ENCODE results near the gene ANXA2.
"Not testable (repeated sequence)": the region's sequence is repeated elsewhere in the genome, so short reads cannot be mapped to it uniquely, and the experiment has no call there.

ANXA2 gene

DNA sequence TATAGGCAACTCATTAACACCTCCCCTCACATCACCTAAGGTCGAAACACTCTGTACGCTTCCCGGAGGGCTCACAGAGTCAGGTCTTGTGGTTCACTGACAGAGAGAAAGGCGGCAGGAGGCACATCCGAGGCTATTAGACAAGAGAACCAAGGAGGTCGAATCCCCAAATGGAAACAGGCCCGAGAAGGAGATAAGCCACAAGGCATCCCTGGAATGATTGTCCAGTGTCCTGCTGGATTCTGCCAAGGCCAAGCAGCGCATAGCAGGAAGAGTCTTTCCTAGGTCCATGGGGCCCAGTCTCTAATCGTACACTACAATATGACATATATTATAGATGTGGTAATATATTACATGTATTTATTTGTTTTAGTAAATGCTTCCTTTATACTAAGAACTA is 58.5 kb downstream of the ANXA2 start:
- FAIRE-seq = no peak

DNA sequence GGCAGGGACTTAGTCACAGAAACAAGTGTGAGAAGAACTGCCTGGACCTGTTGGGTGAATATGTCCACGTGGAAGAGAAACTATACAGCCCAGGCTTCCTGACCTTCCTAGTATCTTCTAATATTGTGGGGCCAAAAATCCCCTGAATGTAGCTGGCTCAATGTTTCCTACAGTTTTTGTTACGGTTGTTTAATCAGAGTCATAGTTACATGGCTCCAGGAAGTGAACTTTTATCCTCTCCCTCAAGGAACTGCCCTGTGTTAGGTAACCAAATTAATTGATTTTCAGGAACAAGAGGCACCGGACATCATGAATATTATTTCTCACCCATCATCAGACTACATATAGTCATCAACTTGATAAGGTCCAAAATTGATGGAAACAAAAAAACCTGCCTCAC is 59.0 kb downstream of the ANXA2 start:
- no peak for FAIRE-seq

DNA sequence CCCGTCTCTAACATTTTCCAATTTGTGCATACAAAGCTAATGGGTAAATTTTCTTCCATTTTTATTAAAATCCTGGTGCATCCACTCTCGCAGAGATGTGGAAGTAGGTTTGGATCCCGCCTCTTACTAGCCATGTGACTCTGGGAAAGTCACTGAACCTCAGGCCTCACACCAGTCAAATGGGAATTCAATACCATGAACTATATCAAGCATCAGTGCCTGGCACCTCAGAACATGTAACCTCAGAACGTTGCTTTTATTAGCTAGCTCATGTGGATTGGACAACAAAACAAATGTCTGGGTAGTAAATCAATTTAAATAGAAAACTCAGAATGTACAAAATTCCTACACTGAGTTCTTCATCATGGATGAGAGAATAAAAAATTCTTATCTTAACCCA is 60.7 kb downstream of the ANXA2 start:
- no peak for FAIRE-seq

DNA sequence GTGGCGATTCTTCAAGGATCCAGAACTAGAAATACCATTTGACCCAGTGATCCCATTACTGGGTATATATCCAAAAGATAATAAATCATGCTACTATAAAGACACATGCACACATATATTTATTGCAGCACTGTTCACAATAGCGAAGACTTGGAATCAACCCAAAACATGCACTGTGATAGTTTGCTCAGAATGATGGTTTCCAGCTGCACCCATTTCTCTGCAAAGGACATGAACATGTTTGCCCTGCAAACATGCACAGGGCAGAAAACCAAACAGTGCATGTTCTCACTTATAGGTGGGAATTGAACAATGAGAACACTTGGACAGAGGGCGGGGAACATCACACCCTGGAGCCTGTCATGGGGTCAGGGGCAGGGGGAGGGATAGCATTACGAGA is 62.5 kb downstream of the ANXA2 start:
- FAIRE-seq = not testable (repeated sequence)

DNA sequence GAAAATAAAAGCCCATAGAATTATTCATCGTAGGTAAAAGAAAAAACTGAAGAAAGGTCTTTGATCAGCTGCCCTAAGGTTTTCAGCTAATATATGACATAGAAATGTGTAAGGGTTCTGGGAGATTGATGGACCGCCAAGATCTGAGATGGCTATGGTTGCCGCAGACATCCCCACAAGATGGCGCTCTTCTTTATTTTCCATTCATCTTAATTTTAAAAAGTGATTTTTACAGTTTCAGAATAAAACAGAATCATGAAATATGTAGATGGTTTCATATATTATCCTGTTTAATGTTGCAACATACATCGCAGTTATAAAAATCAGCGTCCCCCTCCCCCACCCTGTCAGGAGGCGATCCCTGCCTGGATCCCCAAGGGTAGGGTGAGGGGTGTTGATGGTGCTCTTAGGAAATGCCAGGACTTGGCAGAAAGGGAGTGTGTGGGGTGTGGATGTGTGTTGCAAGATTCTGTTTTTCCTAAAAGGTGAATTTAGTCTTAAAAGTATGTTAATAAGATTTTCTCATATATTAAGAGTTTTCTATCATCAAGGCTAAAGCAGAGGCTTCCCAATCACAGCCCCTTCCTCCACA is 68.8 kb downstream of the ANXA2 start:
- peak; percentile 60 for FAIRE-seq

DNA sequence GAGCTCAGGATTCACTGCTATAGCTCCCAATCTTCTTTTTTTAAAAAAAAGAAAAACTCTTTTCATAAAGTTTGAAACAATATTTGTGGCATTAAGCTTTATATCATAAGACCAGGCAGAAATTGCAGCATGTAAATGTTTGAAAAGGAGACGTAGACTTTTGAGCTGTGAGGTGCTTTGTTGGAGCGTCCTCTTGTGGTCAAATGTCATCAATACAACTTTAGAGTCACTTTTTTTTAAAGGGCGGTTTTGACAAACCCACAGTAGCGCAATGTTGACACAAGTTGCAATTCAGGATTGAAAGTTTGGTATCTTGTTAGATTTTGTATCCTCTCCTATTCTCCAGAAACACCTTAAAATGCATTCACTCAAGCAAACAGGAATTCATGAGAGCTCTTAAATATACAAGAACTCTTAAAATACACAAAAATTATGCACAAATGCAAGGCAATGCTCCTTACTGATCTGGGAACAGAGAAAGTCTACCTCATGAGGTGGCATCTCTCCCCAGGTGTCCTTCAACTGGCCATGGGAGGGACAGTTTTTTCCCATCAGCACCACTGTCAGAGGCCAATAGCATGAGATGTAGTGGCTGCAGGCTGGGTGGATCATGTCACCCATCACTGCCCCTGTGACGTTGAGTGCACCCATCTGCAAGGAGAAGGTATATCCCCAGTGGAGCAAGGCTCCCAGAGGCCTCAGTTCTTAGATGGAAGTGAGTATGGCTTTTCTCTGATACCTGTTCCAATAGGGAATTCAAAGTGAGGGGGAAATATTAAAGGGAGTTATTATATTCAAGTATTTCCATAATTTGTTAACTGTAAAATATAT is 70.7 kb downstream of the ANXA2 start:
- FAIRE-seq = peak; percentile 80

DNA sequence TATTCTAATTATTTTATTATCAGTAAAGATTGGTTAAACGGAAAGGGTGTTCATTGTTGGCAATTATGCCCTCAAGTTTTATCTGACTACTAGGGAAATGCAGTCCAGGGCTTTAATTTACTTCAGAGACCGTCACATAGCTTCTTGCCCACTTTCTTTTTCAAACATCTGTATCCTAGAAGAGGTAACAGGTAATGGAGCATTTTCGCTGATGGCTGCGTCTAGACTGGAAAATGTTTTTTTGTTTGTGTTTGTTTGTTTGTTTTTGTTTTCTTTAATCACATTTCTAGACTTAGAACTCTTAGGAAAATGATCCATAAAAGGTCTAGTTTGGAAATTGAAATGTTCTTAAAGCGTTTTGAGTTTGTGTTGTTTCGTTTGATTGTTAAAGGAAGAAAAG is 71.4 kb downstream of the ANXA2 start:
- no peak for FAIRE-seq

DNA sequence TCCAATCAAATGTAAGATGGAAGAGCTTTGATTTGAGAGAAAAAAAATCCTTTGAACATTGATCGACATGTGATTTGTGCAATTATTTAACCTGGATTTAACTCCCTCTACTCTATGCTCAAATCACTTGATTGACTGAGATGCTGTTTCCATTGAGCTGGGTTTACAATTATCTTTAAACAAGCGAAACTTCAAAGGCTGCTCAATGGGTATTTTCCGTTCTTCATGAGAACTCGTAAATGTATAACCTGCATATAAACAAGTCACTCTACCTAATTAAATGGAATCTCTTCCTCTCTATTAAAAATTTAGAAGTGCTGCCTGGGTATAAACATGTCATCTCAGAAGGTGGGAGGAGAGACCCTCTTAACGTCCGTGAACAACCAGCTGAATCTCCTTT is 71.9 kb downstream of the ANXA2 start:
- FAIRE-seq = no peak

DNA sequence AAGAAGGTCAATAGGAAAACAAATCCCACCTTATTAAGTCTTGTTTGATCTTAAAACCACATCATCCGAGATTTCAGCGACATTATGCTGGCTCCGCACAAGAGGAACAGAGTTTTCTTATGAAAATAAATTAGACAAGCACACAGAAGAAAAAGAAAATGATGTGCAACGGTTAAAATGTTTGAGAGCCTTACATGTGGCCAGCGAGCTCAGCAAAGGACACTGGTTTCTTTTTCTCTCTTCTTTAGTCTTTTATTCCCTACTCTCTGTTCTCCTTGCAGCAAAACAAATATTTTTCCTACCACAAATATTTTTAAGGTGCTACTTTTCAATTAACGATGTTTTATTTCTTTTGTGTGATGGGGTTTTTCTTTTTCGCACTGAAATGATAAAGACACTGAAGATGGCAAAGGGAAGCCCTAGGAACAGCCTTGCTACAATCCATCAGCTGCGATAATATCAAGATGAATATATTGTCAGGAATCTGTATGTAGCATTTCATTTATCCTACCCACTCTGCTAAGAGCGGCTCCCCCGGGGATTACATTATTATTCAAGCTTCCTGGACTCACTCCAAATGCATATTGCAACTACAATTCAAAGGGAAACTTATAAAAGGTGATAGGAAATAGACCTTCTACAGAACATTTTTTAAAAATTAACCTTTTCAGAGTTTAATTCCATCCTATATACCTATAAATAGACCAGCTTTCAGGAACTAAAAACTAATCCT is 72.9 kb downstream of the ANXA2 start:
- no peak for FAIRE-seq

DNA sequence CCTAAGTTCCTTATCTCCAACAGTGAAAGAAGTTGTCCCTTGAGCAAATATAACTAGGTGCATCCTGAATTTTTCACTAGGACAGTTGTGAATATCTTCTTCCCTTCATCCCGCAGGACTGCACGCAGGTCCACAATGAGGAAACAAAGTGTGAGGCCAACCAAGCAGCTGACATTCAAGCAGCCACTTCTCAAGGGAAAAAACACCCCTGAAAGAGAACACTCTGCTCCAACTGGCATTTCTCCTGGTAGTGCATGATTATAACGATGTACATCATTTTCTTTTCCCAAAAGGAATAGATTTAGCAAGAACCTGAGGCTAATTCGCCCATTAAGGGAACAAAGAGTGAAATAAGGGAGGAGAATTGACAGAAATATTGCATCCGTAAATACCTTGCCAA is 74.5 kb downstream of the ANXA2 start:
- no peak for FAIRE-seq

DNA sequence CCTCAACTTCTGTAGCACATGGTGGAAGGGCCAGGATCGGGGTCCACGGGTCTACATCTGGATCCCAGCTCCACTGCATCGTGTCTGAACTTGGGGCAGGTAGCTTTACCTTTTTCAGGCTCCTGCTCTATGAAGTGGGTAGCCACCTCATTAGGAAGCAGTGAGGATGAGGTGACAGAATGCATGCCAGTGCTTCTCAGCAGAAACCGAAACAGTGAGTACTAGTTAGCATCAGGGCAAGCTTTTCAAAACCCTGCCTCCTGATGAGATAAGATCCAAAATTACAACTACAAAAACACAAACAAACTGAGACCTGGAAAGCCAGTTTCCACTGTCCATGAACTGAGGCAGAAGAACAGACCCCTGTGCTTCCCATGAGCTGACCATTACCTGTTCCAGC is 77.4 kb downstream of the ANXA2 start:
- no peak for FAIRE-seq

DNA sequence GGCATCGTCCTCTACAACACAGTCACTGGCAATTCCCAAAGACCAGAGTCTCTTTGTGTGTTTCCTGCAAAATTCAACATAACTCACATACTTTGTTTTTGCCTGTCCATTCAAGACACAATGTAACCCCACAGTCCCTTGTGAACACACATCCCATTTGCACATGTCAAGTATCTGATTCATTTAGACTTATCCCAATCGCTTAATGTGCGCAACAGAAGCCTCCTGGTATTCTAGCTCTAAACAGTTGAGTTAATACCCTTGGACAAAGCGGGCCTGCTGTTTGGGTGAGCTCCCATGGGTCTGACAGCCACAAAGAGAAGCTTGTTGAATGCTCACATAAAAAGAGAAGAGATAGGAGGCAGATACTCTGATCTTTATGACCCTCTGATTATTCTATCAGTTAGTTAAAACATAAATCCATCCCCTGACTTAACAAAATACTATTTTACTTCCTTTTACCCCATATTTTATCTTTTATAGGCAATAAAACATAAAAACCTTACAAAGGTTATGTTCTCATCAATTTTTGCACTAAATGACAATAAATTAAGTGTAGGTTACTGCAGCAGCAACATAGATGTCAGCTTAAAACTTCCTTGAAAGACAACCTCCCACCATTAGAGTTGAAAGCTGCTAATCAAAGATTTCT is 79.4 kb downstream of the ANXA2 start:
- FAIRE-seq = no peak

DNA sequence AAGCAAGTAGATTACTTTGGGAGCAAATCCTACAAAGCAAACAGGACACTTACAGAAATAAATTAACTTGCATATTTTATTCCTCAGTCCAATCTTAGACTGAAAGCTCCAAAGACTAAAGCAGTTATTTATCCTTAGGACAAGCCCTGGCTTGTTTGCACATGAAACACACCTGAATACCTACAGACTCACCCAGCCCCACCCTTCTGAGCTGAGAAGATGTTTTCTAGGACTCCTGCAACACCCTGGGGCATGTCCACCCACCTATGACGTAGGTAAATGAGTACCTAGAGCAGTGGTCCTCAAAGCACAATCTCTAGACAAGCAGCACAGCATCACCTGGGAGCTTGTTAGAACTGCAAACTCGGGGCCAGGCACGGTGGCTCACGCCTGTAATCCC is 80.8 kb downstream of the ANXA2 start:
- no peak for FAIRE-seq

DNA sequence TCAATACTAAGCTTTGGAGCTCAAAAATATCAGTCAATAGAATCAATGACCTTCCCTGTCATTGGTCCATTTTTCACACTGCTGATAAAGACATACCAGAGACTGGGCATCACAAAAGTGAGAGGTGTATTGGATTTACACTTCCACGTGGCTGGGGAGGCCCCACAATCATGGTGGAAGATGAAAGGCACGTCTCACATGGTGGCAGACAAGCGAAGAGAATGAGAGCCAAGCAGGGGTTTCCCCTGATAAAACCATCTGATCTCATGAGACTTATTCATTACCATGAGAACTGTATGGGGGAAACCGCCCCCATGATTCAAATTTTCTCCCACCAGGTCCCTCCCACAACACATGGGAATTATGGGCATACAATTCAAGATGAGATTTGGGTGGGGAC is 81.9 kb downstream of the ANXA2 start:
- FAIRE-seq = no peak

DNA sequence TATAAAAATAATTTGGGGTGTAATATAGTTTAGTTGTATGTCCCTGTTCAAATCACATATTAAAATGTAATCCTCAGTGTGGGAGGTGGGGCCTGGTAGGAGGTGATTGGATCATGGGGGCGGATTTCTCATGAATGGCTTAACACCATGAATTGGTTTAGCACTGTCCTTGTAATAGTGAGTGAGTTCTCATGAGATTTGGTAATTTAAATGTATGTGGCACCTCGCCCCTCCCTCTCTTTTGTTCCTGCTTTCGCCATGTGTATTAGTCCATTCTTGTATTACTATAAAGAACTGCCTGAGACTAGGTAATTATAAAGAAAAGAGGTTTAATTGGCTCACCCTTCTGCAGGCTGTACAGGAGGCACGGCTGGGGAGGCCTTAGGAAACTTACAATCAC is 83.9 kb downstream of the ANXA2 start:
- no peak for FAIRE-seq

DNA sequence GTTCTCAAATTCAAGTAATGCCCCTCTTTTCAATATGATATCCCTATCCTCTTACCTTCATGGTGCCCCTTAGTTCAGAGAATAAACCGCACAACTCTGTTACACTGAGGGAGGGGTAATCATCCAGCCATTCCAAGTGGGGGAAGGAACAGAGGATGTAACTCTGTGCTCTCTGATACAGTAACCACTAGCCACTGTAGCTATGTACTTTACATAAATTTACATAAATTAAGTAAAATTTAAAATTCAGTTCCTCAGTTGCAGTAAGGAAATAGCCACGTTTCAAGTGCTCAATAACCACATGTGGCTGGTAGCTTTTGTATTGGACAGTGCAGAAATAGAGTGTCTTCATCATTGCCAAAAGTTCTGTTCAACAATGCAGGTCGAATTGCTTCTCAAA is 90.8 kb downstream of the ANXA2 start:
- FAIRE-seq = no peak

DNA sequence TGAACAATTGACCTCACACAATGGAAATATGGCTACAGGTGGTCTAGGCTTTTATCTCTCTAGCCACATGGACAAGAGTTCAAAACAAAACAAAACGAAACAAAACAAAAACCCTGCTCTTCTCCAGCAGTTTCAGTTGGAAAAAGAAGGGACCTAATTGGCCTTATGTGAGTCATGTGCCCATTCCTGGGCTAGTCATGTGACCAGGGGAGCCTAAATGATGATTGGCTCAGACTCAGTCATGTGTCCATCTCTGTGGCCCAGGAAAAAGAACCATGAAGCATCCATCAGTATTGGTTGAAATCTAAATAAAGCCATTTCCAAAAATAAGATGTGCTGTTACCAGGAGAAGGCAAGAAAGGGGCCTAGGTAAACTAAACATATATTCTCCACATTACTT is 96.8 kb downstream of the ANXA2 start:
- no peak for FAIRE-seq

DNA sequence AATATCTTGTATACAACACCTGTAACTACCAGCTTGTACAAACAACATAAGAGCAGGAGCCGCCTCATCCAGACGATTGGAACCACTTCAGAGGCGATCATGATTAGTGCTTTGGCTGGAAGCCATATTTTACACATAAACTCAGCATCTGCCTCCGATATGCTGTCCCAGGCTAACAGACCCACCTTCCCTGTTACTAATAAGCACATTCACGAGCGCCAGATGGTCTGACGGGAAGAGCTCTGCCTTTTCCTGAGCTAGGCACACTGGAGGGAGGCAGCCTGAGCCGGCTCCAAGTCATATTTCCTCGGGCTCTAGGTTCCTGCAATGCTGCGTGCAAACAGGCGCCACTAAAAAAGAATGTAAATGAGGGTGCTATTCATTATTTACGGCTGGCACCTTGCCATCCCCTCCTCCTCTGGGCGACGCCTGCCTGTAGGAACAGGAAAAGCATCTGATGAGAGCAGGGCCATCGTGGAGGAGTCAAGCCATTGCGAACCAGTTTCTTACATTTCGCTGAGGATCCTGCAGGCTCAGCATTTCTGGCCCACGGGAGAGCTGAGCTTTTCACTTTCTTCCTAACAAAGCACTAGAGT is 98.2 kb downstream of the ANXA2 start:
- FAIRE-seq = peak; percentile 95
